ENCODE results near the gene AIG1. TPM values are rescaled to one million over a fixed set of nuclear protein-coding genes. Genes with fewer than 3 reads are reported as not detected.

Gene AIG1
- total and polyA plus RNA-seq, 2 donors (not counting 1 experiment from before 2014, with no cell fraction given), result 40.6 to 42.2 TPM

GRCh38 chr6:143210420-143210819, 149.7 kb downstream of the AIG1 start:
- Histone ChIP-seq H4K20me1 (ENCODE audit: control insufficient read depth, extremely low read depth, insufficient read depth, low read length) (no peaks in the 10 kb centered on the region), H3K79me2 (ENCODE audit: control insufficient read depth, insufficient read depth, low read length) (no peaks in the 10 kb centered on the region), H3K9me3 (ENCODE audit: control insufficient read depth, insufficient read depth, low read depth, low read length) (no peaks in the 10 kb centered on the region), H2AFZ (ENCODE audit: low read length) (no peak overlapping the region), H3K36me3 (ENCODE audit: control insufficient read depth, insufficient read depth, low read length) (no peaks in the 10 kb centered on the region), H3K9ac (ENCODE audit: insufficient read depth, low read length) (no peak overlapping the region), H3K4me1 (ENCODE audit: control insufficient read depth, extremely low read depth, insufficient read depth, low read length) (no peaks in the 10 kb centered on the region), H3K4me3 (replicated peaks in 1 of 4; ENCODE audit: control extremely low read depth in 1 of 4, insufficient read depth in 1 of 4, low read depth in 3 of 4, low read length in 4 of 4) (no peak overlapping the region), H3K27ac (ENCODE audit: insufficient read depth, low read length) (no peak overlapping the region), H3K27me3 (ENCODE audit: control insufficient read depth, insufficient read depth, low read length) (no peaks in the 10 kb centered on the region), H3K4me2 (ENCODE audit: extremely low read depth, insufficient read depth, low read length) (no peak overlapping the region)
- no peak for DNase-seq (ENCODE audit: low read depth in 2 of 2)
- TF ChIP-seq, protein P1, sequence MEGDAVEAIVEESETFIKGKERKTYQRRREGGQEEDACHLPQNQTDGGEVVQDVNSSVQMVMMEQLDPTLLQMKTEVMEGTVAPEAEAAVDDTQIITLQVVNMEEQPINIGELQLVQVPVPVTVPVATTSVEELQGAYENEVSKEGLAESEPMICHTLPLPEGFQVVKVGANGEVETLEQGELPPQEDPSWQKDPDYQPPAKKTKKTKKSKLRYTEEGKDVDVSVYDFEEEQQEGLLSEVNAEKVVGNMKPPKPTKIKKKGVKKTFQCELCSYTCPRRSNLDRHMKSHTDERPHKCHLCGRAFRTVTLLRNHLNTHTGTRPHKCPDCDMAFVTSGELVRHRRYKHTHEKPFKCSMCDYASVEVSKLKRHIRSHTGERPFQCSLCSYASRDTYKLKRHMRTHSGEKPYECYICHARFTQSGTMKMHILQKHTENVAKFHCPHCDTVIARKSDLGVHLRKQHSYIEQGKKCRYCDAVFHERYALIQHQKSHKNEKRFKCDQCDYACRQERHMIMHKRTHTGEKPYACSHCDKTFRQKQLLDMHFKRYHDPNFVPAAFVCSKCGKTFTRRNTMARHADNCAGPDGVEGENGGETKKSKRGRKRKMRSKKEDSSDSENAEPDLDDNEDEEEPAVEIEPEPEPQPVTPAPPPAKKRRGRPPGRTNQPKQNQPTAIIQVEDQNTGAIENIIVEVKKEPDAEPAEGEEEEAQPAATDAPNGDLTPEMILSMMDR (conservative IDR thresholded peaks at IDR 0.05 in 1 of 2, IDR thresholded peaks at IDR 0.05 in 1 of 2; ENCODE audit: low read depth in 1 of 2, low read length in 2 of 2), result no peak
- no peak for TF ChIP-seq EZH2 (IDR thresholded peaks at IDR 0.05; ENCODE audit: low read length, missing control alignments)

GRCh38 chr6:143213859-143214376, 153.2 kb downstream of the AIG1 start:
- H4K20me1 ChIP-seq (ENCODE audit: control insufficient read depth, extremely low read depth, insufficient read depth, low read length), result no peaks in the 10 kb centered on the region
- no peaks in the 10 kb centered on the region for H3K36me3 ChIP-seq (ENCODE audit: control insufficient read depth, insufficient read depth, low read length)
- no peak overlapping the region for H3K27ac ChIP-seq (ENCODE audit: insufficient read depth, low read length)
- H2AFZ ChIP-seq (ENCODE audit: low read length), result no peak overlapping the region
- H3K4me3 ChIP-seq (replicated peaks in 1 of 4; ENCODE audit: control extremely low read depth in 1 of 4, insufficient read depth in 1 of 4, low read depth in 3 of 4, low read length in 4 of 4), result no peak overlapping the region
- no peaks in the 10 kb centered on the region for H3K27me3 ChIP-seq (ENCODE audit: control insufficient read depth, insufficient read depth, low read length)
- no peak overlapping the region for H3K9ac ChIP-seq (ENCODE audit: insufficient read depth, low read length)
- DNase-seq (ENCODE audit: low read depth in 2 of 2), result no peak
- no peaks in the 10 kb centered on the region for H3K4me1 ChIP-seq (ENCODE audit: control insufficient read depth, extremely low read depth, insufficient read depth, low read length)
- H3K4me2 ChIP-seq (ENCODE audit: extremely low read depth, insufficient read depth, low read length), result no peak overlapping the region
- H3K79me2 ChIP-seq (ENCODE audit: control insufficient read depth, insufficient read depth, low read length), result no peaks in the 10 kb centered on the region
- TF ChIP-seq EZH2 (IDR thresholded peaks at IDR 0.05; ENCODE audit: low read length, missing control alignments), result no peak
- TF ChIP-seq, protein P1 (conservative IDR thresholded peaks at IDR 0.05 in 1 of 2, IDR thresholded peaks at IDR 0.05 in 1 of 2; ENCODE audit: low read depth in 1 of 2, low read length in 2 of 2), result no peak
- no peaks in the 10 kb centered on the region for H3K9me3 ChIP-seq (ENCODE audit: control insufficient read depth, insufficient read depth, low read depth, low read length)

GRCh38 chr6:143215363-143215762, 154.7 kb downstream of the AIG1 start:
- Histone ChIP-seq H3K79me2 (ENCODE audit: control insufficient read depth, insufficient read depth, low read length) (no peaks in the 10 kb centered on the region), H3K4me3 (replicated peaks in 1 of 4; ENCODE audit: control extremely low read depth in 1 of 4, insufficient read depth in 1 of 4, low read depth in 3 of 4, low read length in 4 of 4) (no peak overlapping the region), H3K9me3 (ENCODE audit: control insufficient read depth, insufficient read depth, low read depth, low read length) (no peaks in the 10 kb centered on the region), H4K20me1 (ENCODE audit: control insufficient read depth, extremely low read depth, insufficient read depth, low read length) (no peaks in the 10 kb centered on the region), H3K9ac (ENCODE audit: insufficient read depth, low read length) (no peak overlapping the region), H3K36me3 (ENCODE audit: control insufficient read depth, insufficient read depth, low read length) (no peaks in the 10 kb centered on the region), H3K4me2 (ENCODE audit: extremely low read depth, insufficient read depth, low read length) (no peak overlapping the region), H3K4me1 (ENCODE audit: control insufficient read depth, extremely low read depth, insufficient read depth, low read length) (no peaks in the 10 kb centered on the region), H3K27me3 (ENCODE audit: control insufficient read depth, insufficient read depth, low read length) (no peaks in the 10 kb centered on the region), H2AFZ (ENCODE audit: low read length) (no peak overlapping the region), H3K27ac (ENCODE audit: insufficient read depth, low read length) (no peak overlapping the region)
- no peak for DNase-seq (ENCODE audit: low read depth in 2 of 2)
- TF ChIP-seq, protein P1 (conservative IDR thresholded peaks at IDR 0.05 in 1 of 2, IDR thresholded peaks at IDR 0.05 in 1 of 2; ENCODE audit: low read depth in 1 of 2, low read length in 2 of 2), result no peak
- TF ChIP-seq EZH2 (IDR thresholded peaks at IDR 0.05; ENCODE audit: low read length, missing control alignments), result no peak
